Neural cell (in vitro differentiated cells): ENCODE data around the gene DDX47. TPM values are rescaled to one million over a fixed set of nuclear protein-coding genes. Genes with fewer than 3 reads are reported as not detected.

Experiments used
- H2AFZ ChIP-seq: fragments of 200-600, 300-800 bp; sonication (generic), shearing (Covaris generic); 2 replicates; pipeline ENCODE4 v1.6.0; 2014; ENCODE audit warnings: low read depth, mild to moderate bottlenecking, antibody characterized with exemption, low read length, moderate library complexity
- H3F3A ChIP-seq: fragments of 200-600 bp; shearing (Covaris generic); 2 replicates; pipeline ENCODE4 v1.6.1; 2016; ENCODE audit warnings: mild to moderate bottlenecking, moderate library complexity, mixed read lengths, antibody characterized with exemption, low read length; ENCODE audit not compliant: insufficient read depth, poor library complexity, severe bottlenecking
- H3K27ac ChIP-seq: fragments of 200-600, 300-800 bp; sonication (generic), shearing (Covaris generic); 2 replicates; pipeline ENCODE4 v1.5.1; 2014; ENCODE audit warnings: mild to moderate bottlenecking, low read length, moderate library complexity
- H3K27me3 ChIP-seq: fragments of 300-800, 200-600 bp; sonication (generic), shearing (Covaris generic); 2 replicates; pipeline ENCODE4 v1.6.0; 2014; ENCODE audit warnings: mild to moderate bottlenecking, low read depth, low read length, moderate library complexity; ENCODE audit not compliant: insufficient read depth
- H3K36me3 ChIP-seq: fragments of 300-800, 200-600 bp; sonication (generic), shearing (Covaris generic); 2 replicates; pipeline ENCODE4 v1.5.1; 2014; ENCODE audit warnings: mild to moderate bottlenecking, antibody characterized with exemption, low read length, moderate library complexity; ENCODE audit not compliant: insufficient read depth
- H3K4me2 ChIP-seq: fragments of 300-800, 200-600 bp; sonication (generic), shearing (Covaris generic); 2 replicates; pipeline ENCODE4 v1.6.0; 2014; ENCODE audit warnings: mild to moderate bottlenecking, low read length
- H3K4me3 ChIP-seq: fragments of 300-800, 200-600 bp; sonication (generic), shearing (Covaris generic); 2 replicates; pipeline ENCODE4 v1.5.1; 2014; ENCODE audit warnings: mild to moderate bottlenecking, low read length, moderate library complexity
- H3K79me2 ChIP-seq: fragments of 200-600 bp; shearing (Covaris generic); replicated peaks from 2 replicates; pipeline ENCODE4 v1.6.0; 2014; ENCODE audit warnings: mild to moderate bottlenecking, low read length, moderate library complexity; ENCODE audit not compliant: insufficient read depth
- H3K9ac ChIP-seq: fragments of 300-800, 200-600 bp; sonication (generic), shearing (Covaris generic); 2 replicates; pipeline ENCODE4 v1.6.1; 2016; ENCODE audit warnings: mild to moderate bottlenecking, low read length, mixed read lengths
- H3K9me2 ChIP-seq: fragments of 200-600 bp; shearing (Covaris generic); 2 replicates; pipeline ENCODE4 v1.6.1; 2016; ENCODE audit warnings: mild to moderate bottlenecking, low read length, mixed read lengths; ENCODE audit not compliant: insufficient read depth
- H3K9me3 ChIP-seq: fragments of 200-600, 300-800 bp; sonication (generic), shearing (Covaris generic); 2 replicates; pipeline ENCODE4 v1.6.1; 2016; ENCODE audit warnings: mild to moderate bottlenecking, mixed run types, low read length, moderate library complexity, mixed read lengths
- H4K20me1 ChIP-seq: fragments of 200-600 bp; shearing (Covaris generic); 2 replicates; pipeline ENCODE4 v1.6.1; 2016; ENCODE audit warnings: mild to moderate bottlenecking, mixed run types; ENCODE audit not compliant: insufficient read depth
- CTCF ChIP-seq: fragments of 450-650 bp; IDR thresholded peaks from 2 replicates; pipeline ENCODE4 v1.5.1; 2014; ENCODE audit warnings: antibody characterized with exemption, mild to moderate bottlenecking, moderate library complexity; ENCODE audit not compliant: poor library complexity, severe bottlenecking
- EP300 ChIP-seq: fragments of 450-650 bp; conservative IDR thresholded peaks from 2 replicates; pipeline ENCODE4 v1.6.1; 2014; ENCODE audit warnings: antibody characterized with exemption, mild to moderate bottlenecking, moderate library complexity; ENCODE audit not compliant: poor library complexity, severe bottlenecking
- EZH2 ChIP-seq: fragments of 200-600, 300-800 bp; shearing (Covaris generic), sonication (generic); IDR thresholded peaks from 2 replicates; pipeline ENCODE4 v1.6.1; 2014; ENCODE audit warnings: antibody characterized with exemption, low read length, borderline replicate concordance, mild to moderate bottlenecking; ENCODE audit not compliant: insufficient read depth, poor library complexity, severe bottlenecking
- MXI1 ChIP-seq: fragments of 450-650 bp; conservative IDR thresholded peaks from 2 replicates; pipeline ENCODE4 v1.6.1; 2014; ENCODE audit warnings: antibody characterized with exemption, mild to moderate bottlenecking; ENCODE audit not compliant: poor library complexity, severe bottlenecking
- POLR2AphosphoS5 ChIP-seq: IDR thresholded peaks from 2 replicates; pipeline ENCODE4 v1.6.1; 2012
- RAD21 ChIP-seq: fragments of 450-650 bp; conservative IDR thresholded peaks from 2 replicates; pipeline ENCODE4 v1.6.1; 2014; ENCODE audit warnings: antibody characterized with exemption, mild to moderate bottlenecking, moderate library complexity
- REST ChIP-seq: IDR thresholded peaks from 2 replicates; pipeline ENCODE4 v1.6.1; 2012; ENCODE audit warnings: borderline replicate concordance
- SMC3 ChIP-seq: fragments of 450-650 bp; conservative IDR thresholded peaks from 2 replicates; pipeline ENCODE4 v1.6.1; 2014; ENCODE audit warnings: antibody characterized with exemption, mild to moderate bottlenecking, moderate library complexity; ENCODE audit not compliant: poor library complexity
- TAF1 ChIP-seq: IDR thresholded peaks from 2 replicates; pipeline ENCODE4 v1.6.1; 2012; ENCODE audit warnings: low read depth
- polyA plus RNA-seq: library from polyadenylated mRNA; depleted of rRNA; stranded (reverse); fragments of >200 nt; gene quantifications from 2 replicates; pipeline ENCODE4 v1.2.3, GENCODE V29; 2014

Gene DDX47
- polyA plus RNA-seq, 1 donor from 2014 or later = 97.6 TPM

GRCh38 chr12:12818701-12819100, 5.6 kb downstream of the DDX47 start:
- Histone ChIP-seq H3K9me2 (no peaks in the 10 kb centered on the region), H3K27me3 (no peaks in the 10 kb centered on the region), H3K36me3 (no peaks in the 10 kb centered on the region), H3K27ac (no peak overlapping the region), H4K20me1 (no peaks in the 10 kb centered on the region), H3K4me3 (no peak overlapping the region), H3K9ac (no peak overlapping the region), H2AFZ (no peak overlapping the region), H3K9me3 (no peaks in the 10 kb centered on the region), H3K4me2 (no peak overlapping the region), H3K79me2 (peaks cover 24% of the 10 kb centered on the region), H3F3A (no peaks in the 10 kb centered on the region)
- TF ChIP-seq RAD21 = no peak
- no peak for TF ChIP-seq POLR2AphosphoS5
- TF ChIP-seq SMC3 = no peak
- no peak for TF ChIP-seq REST
- TF ChIP-seq CTCF = no peak
- TF ChIP-seq MXI1 = no peak
- TF ChIP-seq EP300 = no peak
- TF ChIP-seq TAF1 = no peak
- TF ChIP-seq EZH2 = no peak

GRCh38 chr12:12819221-12819620, 6.1 kb downstream of the DDX47 start:
- Histone ChIP-seq H3F3A (no peaks in the 10 kb centered on the region), H4K20me1 (no peaks in the 10 kb centered on the region), H3K4me3 (no peak overlapping the region), H3K4me2 (no peak overlapping the region), H3K36me3 (no peaks in the 10 kb centered on the region), H2AFZ (no peak overlapping the region), H3K9me3 (no peaks in the 10 kb centered on the region), H3K9me2 (no peaks in the 10 kb centered on the region), H3K27ac (no peak overlapping the region), H3K27me3 (no peaks in the 10 kb centered on the region), H3K9ac (no peak overlapping the region), H3K79me2 (peaks cover 19% of the 10 kb centered on the region)
- no peak for TF ChIP-seq SMC3
- TF ChIP-seq CTCF = no peak
- TF ChIP-seq RAD21 = no peak
- TF ChIP-seq POLR2AphosphoS5 = no peak
- TF ChIP-seq EP300 = no peak
- no peak for TF ChIP-seq EZH2
- no peak for TF ChIP-seq MXI1
- no peak for TF ChIP-seq TAF1
- no peak for TF ChIP-seq REST
